ENCODE results near the gene ZNF680. TPM values are rescaled to one million over a fixed set of nuclear protein-coding genes. Genes with fewer than 3 reads are reported as not detected.
A peak's percentile ranks its signal among the peaks of the same experiment; 100 is the strongest.

The ZNF680 gene
- total and polyA plus RNA-seq, 4 donors: 3.2 to 42.0 (median 7.8) TPM

- no peak overlapping the region for H3K9ac ChIP-seq (ENCODE audit: insufficient read depth in 1 of 2, low read length in 2 of 2)
- peaks cover 0 to 6% (median 0%) of the 10 kb centered on the region in 4 donors for H3K9me3 ChIP-seq (ENCODE audit: control insufficient read depth in 4 of 4, insufficient read depth in 3 of 4, low read length in 3 of 4)
- H3K36me3 ChIP-seq (ENCODE audit: control insufficient read depth in 4 of 4, insufficient read depth in 4 of 4, low read length in 4 of 4): peaks cover 5 to 13% (median 7%) of the 10 kb centered on the region in 4 donors
- no peak overlapping the region for H3K27ac ChIP-seq (ENCODE audit: low read depth in 1 of 2, low read length in 1 of 2)
- no peaks in the 10 kb centered on the region for H3K4me1 ChIP-seq (ENCODE audit: control insufficient read depth in 5 of 5, insufficient read depth in 5 of 5, low read length in 5 of 5)
- WGBS, 2 donors: 70 to 75% methylated on average over 2 of the region's 2 CpGs
- TF ChIP-seq CTCF (IDR thresholded peaks at IDR 0.05; ENCODE audit: control extremely low read depth, extremely low read depth): no peak
- no peak for ATAC-seq (ENCODE audit: insufficient read depth, low FRiP score)
- H3K4me3 ChIP-seq: no peak overlapping the region
- no peaks in the 10 kb centered on the region for H3K27me3 ChIP-seq (ENCODE audit: control insufficient read depth in 3 of 3, insufficient read depth in 3 of 3, low read length in 2 of 3)
- no peak for DNase-seq
These were observed 18.9 kb downstream of the ZNF680 start for GRCh38 chr7:64544010-64544409.

- no peaks in the 10 kb centered on the region for H3K4me1 ChIP-seq (ENCODE audit: control insufficient read depth in 5 of 5, insufficient read depth in 5 of 5, low read length in 5 of 5)
- peak overlapping the region in 1 of 2 donors; percentile 87 for H3K27ac ChIP-seq (ENCODE audit: low read depth in 1 of 2, low read length in 1 of 2)
- H3K9me3 ChIP-seq (ENCODE audit: control insufficient read depth in 4 of 4, insufficient read depth in 3 of 4, low read length in 3 of 4): peaks cover 0 to 9% (median 0%) of the 10 kb centered on the region in 4 donors
- DNase-seq: no peak
- H3K4me3 ChIP-seq: no peak overlapping the region
- no peak for TF ChIP-seq CTCF (IDR thresholded peaks at IDR 0.05; ENCODE audit: control extremely low read depth, extremely low read depth)
- no peak for ATAC-seq (ENCODE audit: insufficient read depth, low FRiP score)
- WGBS, 2 donors: 82 to 91% methylated on average over 5 of the region's 5 CpGs
- no peaks in the 10 kb centered on the region for H3K27me3 ChIP-seq (ENCODE audit: control insufficient read depth in 3 of 3, insufficient read depth in 3 of 3, low read length in 2 of 3)
- H3K36me3 ChIP-seq (ENCODE audit: control insufficient read depth in 4 of 4, insufficient read depth in 4 of 4, low read length in 4 of 4): peaks cover 3 to 14% (median 10%) of the 10 kb centered on the region in 4 donors
- no peak overlapping the region for H3K9ac ChIP-seq (ENCODE audit: insufficient read depth in 1 of 2, low read length in 2 of 2)
These were observed 21.2 kb downstream of the ZNF680 start for GRCh38 chr7:64541438-64542359.

DNA sequence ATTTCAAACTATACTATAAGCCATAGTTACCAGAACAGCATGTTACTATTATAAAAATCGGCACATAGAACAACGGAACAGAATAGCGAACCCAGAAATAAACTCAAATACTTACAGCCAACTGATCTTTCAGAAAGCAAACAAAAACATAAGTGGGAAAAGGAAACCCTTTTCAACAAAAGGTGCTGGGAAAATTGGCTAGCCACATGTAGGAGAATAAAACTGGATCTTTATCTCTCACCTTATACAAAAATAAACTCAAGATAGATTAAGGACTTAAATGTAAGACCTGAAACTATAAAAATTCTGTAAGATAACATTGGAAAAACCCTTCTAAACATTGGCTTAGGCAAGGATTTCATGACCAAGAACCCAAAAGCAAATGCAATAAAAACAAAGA, 29.1 kb downstream of the ZNF680 start:
- WGBS, 2 donors: 95% methylated on average over 3 of the region's 3 CpGs
- Histone ChIP-seq H3K36me3 (ENCODE audit: control insufficient read depth in 4 of 4, insufficient read depth in 4 of 4, low read length in 4 of 4) (peaks cover 1 to 42% (median 11%) of the 10 kb centered on the region in 4 donors), H3K27ac (ENCODE audit: low read depth in 1 of 2, low read length in 1 of 2) (no peak overlapping the region), H3K4me3 (no peak overlapping the region), H3K9ac (ENCODE audit: insufficient read depth in 1 of 2, low read length in 2 of 2) (no peak overlapping the region), H3K4me1 (ENCODE audit: control insufficient read depth in 5 of 5, insufficient read depth in 5 of 5, low read length in 5 of 5) (no peaks in the 10 kb centered on the region), H3K27me3 (ENCODE audit: control insufficient read depth in 3 of 3, insufficient read depth in 3 of 3, low read length in 2 of 3) (no peaks in the 10 kb centered on the region), H3K9me3 (ENCODE audit: control insufficient read depth in 4 of 4, insufficient read depth in 3 of 4, low read length in 3 of 4) (peaks cover 0 to 6% (median 3%) of the 10 kb centered on the region in 4 donors)
- ATAC-seq (ENCODE audit: insufficient read depth, low FRiP score): no peak
- TF ChIP-seq CTCF (IDR thresholded peaks at IDR 0.05; ENCODE audit: control extremely low read depth, extremely low read depth): no peak
- no peak for DNase-seq
